H1 (cell line): ENCODE results near the gene OR51I1. TPM values are rescaled to one million over a fixed set of nuclear protein-coding genes. Genes with fewer than 3 reads are reported as not detected.

Experiments used
- CTCF ChIA-PET: fragments of 300-600 bp; sonication (Branson Sonifier 250); formaldehyde crosslinking; loops from one replicate; lab custom pipeline; 2021; ENCODE audit not compliant: partially characterized antibody; lab: Charles Lee
- POLR2A ChIA-PET: fragments of 300-600 bp; sonication (Branson Sonifier 250); formaldehyde crosslinking; loops from one replicate; lab custom pipeline; 2021; ENCODE audit warnings: inconsistent platforms; ENCODE audit not compliant: partially characterized antibody; lab: Charles Lee
- DNase-seq, 2 experiments: peaks; one replicate each; pipeline versions ENCODE4 v3.0.0 to v3.0.0-alpha.2; 2010 to 2022; ENCODE audit warnings: low spot score in 2 of 2, low read depth in 1 of 2, mixed read lengths in 1 of 2
- FAIRE-seq: peaks from 2 replicates; lab custom pipeline; 2011; peaks lifted over from hg19 to GRCh38; lab: Jason Lieb, UNC
- H2AFZ ChIP-seq: 2 replicates; pipeline ENCODE4 v1.8.1; 2012; ENCODE audit warnings: low read length, inconsistent platforms
- H2AK5ac ChIP-seq: 2 replicates; pipeline ENCODE4 v1.6.1; 2013; ENCODE audit warnings: low read depth, low read length
- H2BK120ac ChIP-seq: replicated peaks from 2 replicates; pipeline ENCODE3; 2013; ENCODE audit warnings: low read depth, low read length, inconsistent platforms
- H2BK12ac ChIP-seq: 2 replicates; pipeline ENCODE4 v1.6.1; 2013; ENCODE audit warnings: low read depth, low read length
- H2BK15ac ChIP-seq: 2 replicates; pipeline ENCODE4 v1.6.1; 2013; ENCODE audit warnings: low read length
- H2BK20ac ChIP-seq: 2 replicates; pipeline ENCODE4 v1.6.1; 2013; ENCODE audit warnings: low read length
- H2BK5ac ChIP-seq: 2 replicates; pipeline ENCODE4 v1.6.1; 2013; ENCODE audit warnings: low read depth, low read length
- H3K14ac ChIP-seq: 2 replicates; pipeline ENCODE4 v1.6.1; 2013; ENCODE audit warnings: inconsistent platforms; ENCODE audit not compliant: insufficient read length
- H3K18ac ChIP-seq: 2 replicates; pipeline ENCODE4 v1.6.1; 2013; ENCODE audit warnings: low read length; ENCODE audit errors: extremely low read depth
- H3K23ac ChIP-seq: 2 replicates; pipeline ENCODE4 v1.6.1; 2013; ENCODE audit warnings: inconsistent platforms; ENCODE audit not compliant: insufficient read length
- H3K23me2 ChIP-seq: 2 replicates; pipeline ENCODE4 v1.6.1; 2013; ENCODE audit warnings: low read depth, low read length
- H3K27ac ChIP-seq: 2 replicates; pipeline ENCODE4 v1.6.1; 2011; ENCODE audit warnings: low read depth, low read length, inconsistent platforms
- H3K27me3 ChIP-seq, 4 experiments: replicated peaks in 1 of 4; 1 replicate in 1 of 4; 2 replicates in 3 of 4; pipeline versions ENCODE4 v1.6.1 to v1.8.1; 2011 to 2013; ENCODE audit warnings: low read length in 3 of 4, mild to moderate bottlenecking in 3 of 4, inconsistent platforms in 2 of 4, mixed read lengths in 2 of 4, moderate library complexity in 1 of 4; ENCODE audit not compliant: control insufficient read depth in 3 of 4, insufficient read depth in 3 of 4; ENCODE audit errors: extremely low read depth in 1 of 4
- H3K36me3 ChIP-seq, 4 experiments: 2 replicates each; pipeline versions ENCODE4 v1.6.1 to v1.8.1; 2011 to 2013; ENCODE audit warnings: mild to moderate bottlenecking in 4 of 4, low read length in 3 of 4, moderate library complexity in 2 of 4, control low read depth in 1 of 4, inconsistent platforms in 1 of 4; ENCODE audit not compliant: insufficient read depth in 4 of 4, control insufficient read depth in 2 of 4
- H3K4ac ChIP-seq: replicated peaks from 2 replicates; pipeline ENCODE3; 2013; ENCODE audit warnings: low read length, low read depth, mixed read lengths, inconsistent platforms; ENCODE audit not compliant: insufficient read length
- H3K4me1 ChIP-seq, 4 experiments: replicated peaks in 1 of 4; 1 replicate in 1 of 4; 2 replicates in 3 of 4; pipeline versions ENCODE4 v1.6.1 to v1.8.1; 2011 to 2013; ENCODE audit warnings: low read length in 3 of 4, inconsistent platforms in 2 of 4, mixed read lengths in 1 of 4; ENCODE audit not compliant: insufficient read depth in 4 of 4, control insufficient read depth in 3 of 4
- H3K4me2 ChIP-seq, 2 experiments: 2 replicates each; pipeline versions ENCODE4 v1.6.1 to v1.8.1; 2011 to 2013; ENCODE audit warnings: low read depth in 2 of 2, low read length in 2 of 2, control low read depth in 1 of 2, inconsistent platforms in 1 of 2, mild to moderate bottlenecking in 1 of 2; ENCODE audit not compliant: insufficient read depth in 1 of 2
- H3K4me3 ChIP-seq, 4 experiments: fragments of 200-600, 300-600 bp in 1 of 4; sonication (generic), shearing (Covaris generic), sonication (Bioruptor Twin) in 1 of 4; 2 replicates each; pipeline versions ENCODE4 v1.5.1 to v1.8.1; 2011 to 2016; ENCODE audit warnings: low read length in 4 of 4, low read depth in 3 of 4, control low read depth in 2 of 4, inconsistent platforms in 2 of 4, mild to moderate bottlenecking in 2 of 4, mixed read lengths in 1 of 4, moderate library complexity in 1 of 4; ENCODE audit not compliant: insufficient read depth in 2 of 4; ENCODE audit errors: extremely low read depth in 1 of 4
- H3K56ac ChIP-seq: replicated peaks from 2 replicates; pipeline ENCODE3; 2013; ENCODE audit warnings: low read depth, mild to moderate bottlenecking, mixed read lengths, low read length, inconsistent platforms; ENCODE audit not compliant: insufficient read length
- H3K79me1 ChIP-seq: 2 replicates; pipeline ENCODE4 v1.6.1; 2013; ENCODE audit warnings: low read depth, low read length, control low read depth
- H3K79me2 ChIP-seq, 2 experiments: 2 replicates each; pipeline versions ENCODE4 v1.6.1 to v1.8.1; 2012 to 2013; ENCODE audit warnings: low read length in 2 of 2, mild to moderate bottlenecking in 2 of 2, inconsistent platforms in 1 of 2; ENCODE audit not compliant: insufficient read depth in 2 of 2, control insufficient read depth in 1 of 2
- H3K9ac ChIP-seq, 4 experiments: replicated peaks in 1 of 4; 1 replicate in 1 of 4; 2 replicates in 3 of 4; pipeline versions ENCODE4 v1.6.1 to v1.8.1; 2011 to 2013; ENCODE audit warnings: low read depth in 3 of 4, low read length in 3 of 4, control low read depth in 2 of 4, mild to moderate bottlenecking in 2 of 4, moderate library complexity in 2 of 4, inconsistent platforms in 1 of 4; ENCODE audit errors: extremely low read depth in 1 of 4
- H3K9me3 ChIP-seq, 2 experiments: 2 replicates each; pipeline versions ENCODE4 v1.6.1 to v1.8.1; 2012 to 2013; ENCODE audit warnings: mild to moderate bottlenecking in 2 of 2, moderate library complexity in 2 of 2, control low read depth in 1 of 2, inconsistent platforms in 1 of 2, low read depth in 1 of 2, low read length in 1 of 2, mixed read lengths in 1 of 2; ENCODE audit not compliant: insufficient read depth in 2 of 2
- H4K20me1 ChIP-seq, 2 experiments: replicated peaks in 1 of 2; 2 replicates each; pipeline versions ENCODE3 to v1.8.1; 2011 to 2013; ENCODE audit warnings: inconsistent platforms in 2 of 2, low read length in 2 of 2, mild to moderate bottlenecking in 1 of 2; ENCODE audit not compliant: insufficient read depth in 2 of 2, control insufficient read depth in 1 of 2
- H4K5ac ChIP-seq: 2 replicates; pipeline ENCODE4 v1.6.1; 2013; ENCODE audit warnings: low read length, low read depth, mixed read lengths, inconsistent platforms; ENCODE audit not compliant: insufficient read length
- H4K8ac ChIP-seq: 2 replicates; pipeline ENCODE4 v1.8.0; 2013; ENCODE audit warnings: mild to moderate bottlenecking, moderate library complexity, low read length, inconsistent platforms; ENCODE audit not compliant: insufficient read depth; ENCODE audit errors: extremely low read depth
- H4K91ac ChIP-seq: replicated peaks from 2 replicates; pipeline ENCODE3; 2013; ENCODE audit warnings: low read length, mixed read lengths, inconsistent platforms; ENCODE audit not compliant: insufficient read length
- SRF ChIP-seq: IDR thresholded peaks from 2 replicates; pipeline ENCODE4 v1.6.1; 2011; ENCODE audit warnings: mild to moderate bottlenecking, low read depth, low read length, moderate library complexity
- WGBS, 2 experiments: shearing (Covaris generic) in 1 of 2; methylation state at CpG; one replicate each; pipeline versions ENCODE4 v1.1.6 to v1.1.7; 2013 to 2015; ENCODE audit warnings: low lambda C conversion rate in 2 of 2, mixed read lengths in 2 of 2, inconsistent platforms in 1 of 2, low coverage in 1 of 2, missing lambda C conversion rate in 1 of 2; ENCODE audit not compliant: insufficient replicate concordance in 2 of 2, insufficient coverage in 1 of 2, insufficient read length in 1 of 2; ENCODE audit errors: extremely low coverage in 1 of 2, missing lambda C conversion rate in 1 of 2; 5-methylcytosine and 5-hydroxymethylcytosine counted together
- polyA plus RNA-seq, 7 experiments: library from polyadenylated mRNA; depleted of rRNA in 3 of 7; stranded (reverse) in 5 of 7; unstranded in 2 of 7; fragments of >200 nt in 5 of 7; fragments of 200-250 nt in 2 of 7; gene quantifications; 1 replicate in 5 of 7; 2 replicates in 1 of 7; 4 replicates in 1 of 7; pipeline versions ENCODE4 v1.2.1 to v1.2.3, GENCODE V29; 2011 to 2013; ENCODE audit warnings: missing spikeins in 2 of 7, mixed read lengths in 2 of 7
- total RNA-seq: library from RNA; stranded (reverse); fragmentation: NEBNext Ultra II Directional; extraction: Animal tissue kit (Norgen Biotek cat#: 25700); gene quantifications from 2 replicates; pipeline ENCODE4 v1.2.1, GENCODE V29; 2021

Gene OR51I1
- total and polyA plus RNA-seq, 2 of the 8 experiments (the other 6 are each of a cell fraction or from before 2014, with no cell fraction given), result not detected

DNA sequence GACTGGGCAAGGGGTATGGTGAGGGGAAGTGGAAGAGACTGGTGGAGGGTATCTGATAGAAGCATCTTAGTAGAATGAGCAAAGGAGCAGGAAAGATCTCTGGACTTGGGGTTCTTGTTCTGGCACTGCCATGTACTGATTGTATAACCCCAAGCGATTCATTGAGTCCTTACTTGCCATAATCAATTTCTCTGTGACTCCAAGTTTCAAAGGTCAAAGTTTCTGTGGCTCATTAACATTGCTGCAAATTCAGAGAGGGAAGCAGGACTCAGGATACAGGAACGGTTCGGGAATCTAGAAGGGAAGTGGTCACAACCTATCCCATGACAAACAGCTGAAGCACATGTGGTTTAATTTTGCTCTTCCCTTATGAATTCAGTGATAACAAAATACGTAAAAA lies 8.1 kb upstream of the OR51I1 start:
- no peak overlapping the region for H4K91ac ChIP-seq
- no peak overlapping the region for H2BK120ac ChIP-seq
- H3K4ac ChIP-seq, result no peak overlapping the region
- no peak overlapping the region for H2BK12ac ChIP-seq
- no peaks in the 10 kb centered on the region for H3K23me2 ChIP-seq
- POLR2A ChIA-PET, result no interaction called here
- no peaks in the 10 kb centered on the region for H3K9me3 ChIP-seq
- H3K56ac ChIP-seq, result no peak overlapping the region
- CTCF ChIA-PET, result interaction anchor here (1.4 to 1.5 kb wide), 2 partner anchors 11 to 18 kb away, joined by 3 read pairs; no protein-coding TSS in a partner anchor
- no peaks in the 10 kb centered on the region for H3K79me1 ChIP-seq
- WGBS, 2 experiments, result 91% methylated on average over 4 of the region's 4 CpGs; no CpG with 5 or more reads in 1 of the 2 experiments
- H2BK20ac ChIP-seq, result no peak overlapping the region
- H2BK15ac ChIP-seq, result no peak overlapping the region
- H3K18ac ChIP-seq, result no peak overlapping the region
- no peaks in the 10 kb centered on the region for H3K79me2 ChIP-seq
- no peak overlapping the region for H3K9ac ChIP-seq
- no peak overlapping the region for H3K4me3 ChIP-seq
- H3K27ac ChIP-seq, result no peak overlapping the region
- no peaks in the 10 kb centered on the region for H3K27me3 ChIP-seq
- H2AFZ ChIP-seq, result no peak overlapping the region
- no peaks in the 10 kb centered on the region for H4K20me1 ChIP-seq
- FAIRE-seq (no peak), DNase-seq (no peak)
- no peak overlapping the region for H2AK5ac ChIP-seq
- H4K8ac ChIP-seq, result no peak overlapping the region
- TF ChIP-seq SRF, result no peak
- TF ChIP-seq, all 59 proteins: peak for 0
- Histone ChIP-seq H4K5ac (no peak overlapping the region), H3K4me2 (no peak overlapping the region), H3K14ac (no peak overlapping the region), H3K36me3 (no peaks in the 10 kb centered on the region), H3K4me1 (0 out of 7 replicates have a peak, but pooled peaks cover 0 to 2% (median 0%) of the 10 kb centered on the region in 4 experiments), H3K23ac (no peak overlapping the region), H2BK5ac (no peak overlapping the region)
